VCaP (cell line): ENCODE measurements around the gene SMYD3.
A peak's percentile ranks its signal among the peaks of the same experiment; 100 is the strongest.

Source experiments
- H3K27ac ChIP-seq: fragments of 450-650 bp; 2 replicates; pipeline ENCODE4 v1.5.1; 2017
- TF ChIP-seq, protein P1 (sequence below): fragments of 450-650 bp; conservative IDR thresholded peaks from 2 replicates; pipeline ENCODE4 v1.5.1; 2017; ENCODE audit warnings: mild to moderate bottlenecking, moderate library complexity

SMYD3 gene

DNA sequence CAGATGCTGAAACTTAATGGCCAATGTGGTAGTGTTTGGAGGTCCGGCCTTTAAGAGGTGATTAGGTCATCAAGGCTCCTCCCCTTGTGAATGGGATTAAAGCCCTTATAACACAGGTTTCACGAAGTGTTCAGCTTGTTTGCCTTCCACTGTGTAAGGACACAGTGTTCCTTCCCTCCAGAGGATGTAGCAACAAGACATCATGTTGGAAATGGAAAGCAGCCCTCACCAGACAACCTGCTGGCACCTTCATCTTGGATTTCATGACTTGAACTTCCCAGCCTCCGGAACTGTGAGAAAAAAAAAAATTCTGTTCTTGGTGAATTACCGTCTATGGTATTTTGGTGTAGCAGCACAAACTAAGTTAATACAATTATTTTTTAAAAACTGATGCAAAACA, 738.5 kb downstream of the SMYD3 start:
- H3K27ac ChIP-seq, result no peak overlapping the region
- TF ChIP-seq, protein P1, sequence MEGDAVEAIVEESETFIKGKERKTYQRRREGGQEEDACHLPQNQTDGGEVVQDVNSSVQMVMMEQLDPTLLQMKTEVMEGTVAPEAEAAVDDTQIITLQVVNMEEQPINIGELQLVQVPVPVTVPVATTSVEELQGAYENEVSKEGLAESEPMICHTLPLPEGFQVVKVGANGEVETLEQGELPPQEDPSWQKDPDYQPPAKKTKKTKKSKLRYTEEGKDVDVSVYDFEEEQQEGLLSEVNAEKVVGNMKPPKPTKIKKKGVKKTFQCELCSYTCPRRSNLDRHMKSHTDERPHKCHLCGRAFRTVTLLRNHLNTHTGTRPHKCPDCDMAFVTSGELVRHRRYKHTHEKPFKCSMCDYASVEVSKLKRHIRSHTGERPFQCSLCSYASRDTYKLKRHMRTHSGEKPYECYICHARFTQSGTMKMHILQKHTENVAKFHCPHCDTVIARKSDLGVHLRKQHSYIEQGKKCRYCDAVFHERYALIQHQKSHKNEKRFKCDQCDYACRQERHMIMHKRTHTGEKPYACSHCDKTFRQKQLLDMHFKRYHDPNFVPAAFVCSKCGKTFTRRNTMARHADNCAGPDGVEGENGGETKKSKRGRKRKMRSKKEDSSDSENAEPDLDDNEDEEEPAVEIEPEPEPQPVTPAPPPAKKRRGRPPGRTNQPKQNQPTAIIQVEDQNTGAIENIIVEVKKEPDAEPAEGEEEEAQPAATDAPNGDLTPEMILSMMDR, result no peak

DNA sequence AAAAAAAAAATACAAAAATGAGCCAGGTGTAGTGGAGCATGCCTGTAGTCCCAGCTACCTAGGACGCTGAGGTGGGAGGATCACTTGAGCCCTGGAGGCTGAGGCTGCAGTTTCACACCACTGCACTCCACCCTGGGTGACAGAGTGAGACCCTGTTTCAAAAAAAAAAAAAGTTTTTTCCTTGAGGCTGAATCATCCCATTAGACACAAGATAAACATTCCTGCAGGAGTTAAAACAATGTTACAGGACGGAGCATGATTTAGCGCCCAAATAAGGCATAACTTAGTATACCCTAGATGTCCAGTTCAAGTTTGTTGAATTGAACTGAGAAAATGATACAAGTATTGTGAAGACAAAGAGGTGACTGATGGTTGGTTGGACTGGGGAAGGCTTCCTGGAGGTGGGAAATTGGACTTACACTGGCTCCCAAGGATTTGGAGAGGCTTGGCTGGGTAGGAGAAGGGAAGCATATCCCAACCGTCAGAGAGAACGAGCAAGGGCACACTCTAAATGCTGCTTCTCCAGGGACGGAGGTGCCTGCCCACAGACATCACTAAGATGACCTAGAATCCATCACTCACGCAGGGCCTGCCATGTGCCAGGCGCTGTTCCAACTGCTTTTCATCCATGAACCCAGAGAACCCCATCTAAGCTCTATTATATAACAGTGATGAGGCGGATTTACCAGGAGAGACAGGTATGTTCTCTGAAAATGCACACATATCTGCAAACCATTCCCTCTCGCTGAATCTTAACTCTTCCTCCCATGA, 741.7 kb downstream of the SMYD3 start:
- TF ChIP-seq, protein P1, result no peak
- no peak overlapping the region for H3K27ac ChIP-seq

DNA sequence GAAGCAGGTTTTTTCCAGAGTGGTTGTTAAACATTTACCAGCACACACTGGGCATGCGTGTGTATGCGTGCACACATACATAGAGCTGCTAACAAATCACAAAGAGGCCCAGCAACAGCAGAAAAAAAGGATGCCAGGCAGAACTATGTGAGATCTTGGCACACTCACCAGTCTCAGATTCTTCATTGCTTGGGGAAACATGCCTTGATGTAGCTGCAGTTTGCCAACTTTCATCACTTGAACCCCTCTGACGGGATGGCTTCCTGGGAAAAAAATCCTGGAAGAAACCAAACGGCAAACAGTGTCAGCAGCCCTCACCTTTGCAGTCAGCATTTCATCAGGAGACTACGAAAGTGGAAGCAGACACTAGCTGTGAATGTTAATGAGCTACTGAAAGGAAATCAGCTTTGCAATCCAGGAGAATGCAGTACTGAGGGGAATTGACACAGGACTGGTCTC, 743.2 kb downstream of the SMYD3 start:
- TF ChIP-seq, protein P1, result no peak
- H3K27ac ChIP-seq, result no peak overlapping the region

DNA sequence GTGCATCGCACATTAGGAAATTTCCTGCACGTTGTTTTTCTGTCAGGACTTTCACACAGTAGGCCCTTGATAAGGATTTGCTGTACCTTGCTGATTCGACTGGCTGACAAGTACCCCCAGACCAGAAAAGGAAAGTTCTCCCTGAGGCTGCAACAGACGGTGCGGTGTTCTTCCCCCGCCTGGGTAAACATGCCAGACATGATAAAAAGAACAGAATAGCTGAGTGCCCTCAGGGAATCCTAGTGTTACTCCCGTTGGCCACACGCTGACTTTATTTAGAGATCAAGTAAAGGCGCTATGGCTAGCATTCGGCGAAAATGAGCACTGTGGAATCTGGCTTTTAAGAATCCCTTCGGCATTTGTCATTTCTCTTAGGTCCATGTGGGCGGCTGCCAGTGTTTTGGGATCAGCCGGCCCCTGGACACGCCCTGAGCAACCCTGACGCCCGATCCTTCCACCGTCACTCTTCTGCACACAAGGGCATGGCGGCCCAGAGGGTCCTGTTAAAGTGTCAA, 744.6 kb downstream of the SMYD3 start:
- H3K27ac ChIP-seq, result no peak overlapping the region
- TF ChIP-seq, protein P1, result no peak

DNA sequence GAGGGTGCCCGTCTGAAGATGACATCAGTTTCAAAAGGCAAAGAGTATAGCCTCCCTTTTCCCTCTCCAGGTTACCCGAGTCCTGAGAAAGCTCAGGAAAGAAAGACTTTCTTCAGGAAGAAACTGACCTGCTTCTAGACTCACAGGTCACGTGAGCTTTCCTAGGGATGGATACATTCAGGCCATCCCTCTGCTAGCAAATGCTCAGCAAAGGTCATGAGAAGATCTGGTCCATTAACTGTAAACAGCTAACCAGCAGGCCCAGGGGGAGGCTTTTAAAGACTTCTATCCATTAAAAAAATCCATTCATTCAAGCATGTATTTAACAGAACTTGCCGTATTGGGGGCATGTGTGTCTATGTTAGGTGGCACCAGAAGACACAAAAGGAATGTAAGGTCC, 746.8 kb downstream of the SMYD3 start:
- TF ChIP-seq, protein P1, result no peak

DNA sequence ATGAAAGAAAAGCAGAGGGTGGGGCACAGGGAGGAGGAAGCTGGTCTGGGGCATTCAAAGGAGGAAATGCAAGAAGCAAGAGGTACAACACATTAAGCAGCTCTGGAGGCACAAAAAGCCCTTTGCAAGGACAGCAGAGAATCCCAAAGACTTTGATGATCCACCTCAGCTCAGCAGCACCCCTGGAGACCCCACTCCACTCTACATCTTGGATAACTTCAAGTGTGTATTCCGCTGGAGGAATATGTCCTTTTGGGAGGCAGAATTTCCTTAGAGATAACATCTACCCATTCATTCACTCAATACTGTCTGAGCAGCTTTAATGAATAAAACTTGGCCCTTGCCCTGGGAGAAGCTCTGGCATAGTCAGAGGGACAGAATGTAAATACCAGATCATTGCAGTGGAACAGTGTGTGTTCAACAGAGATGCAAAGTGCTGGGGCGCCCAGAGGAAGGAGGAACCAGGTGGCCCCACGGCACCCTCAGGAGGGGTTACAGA, 752.6 kb downstream of the SMYD3 start:
- peak overlapping the region; percentile 42 for H3K27ac ChIP-seq
- TF ChIP-seq, protein P1, result no peak

More for the DNA sequence above, 746.8 kb downstream of the SMYD3 start:
- H3K27ac ChIP-seq, result no peak overlapping the region

DNA sequence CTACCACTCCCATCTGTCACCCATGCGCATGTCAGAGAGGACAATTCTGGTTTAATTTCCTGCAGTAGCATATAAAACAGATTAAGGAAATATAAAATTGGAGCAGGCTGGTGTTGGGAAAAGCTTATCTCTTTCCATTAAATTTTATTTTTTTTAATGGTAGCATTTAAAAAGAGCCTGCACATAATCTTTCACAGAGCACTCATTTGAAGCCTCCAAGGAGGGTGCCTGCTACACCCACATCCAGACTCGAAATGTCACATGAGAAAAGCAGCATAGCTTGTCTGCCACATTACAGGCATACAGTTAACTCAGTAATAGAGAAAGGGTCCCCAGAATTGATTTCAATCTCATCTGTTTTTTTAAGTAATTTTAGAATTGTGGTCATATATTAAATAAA, 753.3 kb downstream of the SMYD3 start:
- H3K27ac ChIP-seq, result peak overlapping the region; percentile 42
- TF ChIP-seq, protein P1, result no peak
